ENCODE measurements around the gene KDF1. TPM values are rescaled to one million over a fixed set of nuclear protein-coding genes. Genes with fewer than 3 reads are reported as not detected.

The KDF1 gene
- total RNA-seq, 4 donors from 2014 or later: 13.2 to 40.1 (median 31.8) TPM

DNA sequence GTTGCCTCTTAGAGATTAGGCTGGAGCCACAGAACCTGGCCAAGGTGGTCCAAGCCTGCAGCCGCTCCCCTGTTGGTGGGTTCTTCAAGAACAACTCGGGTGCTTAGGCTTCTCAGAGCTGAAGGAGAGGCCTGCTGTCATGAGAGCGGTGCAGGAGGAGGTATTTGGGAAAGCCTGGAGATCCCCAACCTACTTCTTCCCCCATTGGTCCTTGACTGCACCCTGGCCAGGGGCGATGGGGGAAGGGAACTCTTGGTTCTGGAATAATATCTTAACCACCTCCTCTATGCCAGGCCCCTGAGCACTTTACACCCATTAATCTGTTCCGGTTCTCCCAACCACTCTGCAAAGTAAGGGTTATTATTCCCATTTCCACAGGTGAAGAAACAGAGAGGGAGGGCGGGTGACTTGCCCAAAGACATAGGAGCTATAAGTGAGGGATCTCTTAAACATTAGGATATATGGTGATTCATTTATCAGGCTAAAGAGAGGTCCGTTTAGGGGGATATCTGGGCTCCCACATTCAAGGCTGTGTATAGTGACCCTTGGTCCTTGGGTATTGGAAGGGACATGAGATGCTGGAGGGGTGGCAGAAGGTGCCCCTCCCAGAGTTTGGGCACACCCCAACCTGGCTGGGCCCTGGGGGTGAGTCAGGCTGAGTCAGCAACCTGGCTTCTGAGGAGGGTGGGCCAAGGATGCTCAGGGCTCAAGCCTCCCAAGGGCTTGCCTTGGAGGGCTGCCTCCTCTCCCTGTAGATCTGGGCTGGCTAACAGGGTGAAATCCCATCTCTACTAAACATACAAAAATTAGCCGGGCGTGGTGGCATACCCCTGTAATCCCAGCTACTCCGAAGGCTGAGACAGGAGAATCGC, 38.4 kb upstream of the KDF1 start:
- Histone ChIP-seq H3K9me3 (no peaks in the 10 kb centered on the region), H3K4me3 (no peak overlapping the region)
- no peak for DNase-seq

GRCh38 chr1:26996665-26997064, 36.4 kb upstream of the KDF1 start:
- Histone ChIP-seq H3K4me1 (peaks cover 0 to 45% (median 8%) of the 10 kb centered on the region in 4 donors), H3K9me3 (no peaks in the 10 kb centered on the region), H3K27ac (no peak overlapping the region), H3K36me3 (no peaks in the 10 kb centered on the region), H3K4me3 (no peak overlapping the region), H3K27me3 (peaks cover 0 to 7% of the 10 kb centered on the region in 2 donors)
- no peak for DNase-seq
- TF ChIP-seq CTCF (IDR thresholded peaks at IDR 0.05) (no peak), POLR2A (IDR thresholded peaks at IDR 0.05) (no peak)

More for the DNA sequence above, 38.4 kb upstream of the KDF1 start:
- Histone ChIP-seq H3K27me3 (no peaks in the 10 kb centered on the region), H3K27ac (peak overlapping the region; percentile 57 to 85 (median 68)), H3K36me3 (no peaks in the 10 kb centered on the region), H3K4me1 (peaks cover 0 to 34% (median 6%) of the 10 kb centered on the region in 4 donors)
- TF ChIP-seq CTCF (IDR thresholded peaks at IDR 0.05): no peak
- no peak for TF ChIP-seq POLR2A (IDR thresholded peaks at IDR 0.05)

GRCh38 chr1:26996024-26996423, 35.8 kb upstream of the KDF1 start:
- TF ChIP-seq POLR2A (IDR thresholded peaks at IDR 0.05) (no peak), CTCF (IDR thresholded peaks at IDR 0.05) (no peak)
- no peak for DNase-seq
- H3K36me3 ChIP-seq: no peaks in the 10 kb centered on the region
- H3K27ac ChIP-seq: no peak overlapping the region
- H3K4me1 ChIP-seq: peaks cover 0 to 43% (median 8%) of the 10 kb centered on the region in 4 donors
- H3K27me3 ChIP-seq: peaks cover 0 to 7% of the 10 kb centered on the region in 2 donors
- H3K4me3 ChIP-seq: no peak overlapping the region
- H3K9me3 ChIP-seq: no peaks in the 10 kb centered on the region

GRCh38 chr1:26994787-26995517, 34.7 kb upstream of the KDF1 start:
- Histone ChIP-seq H3K27ac (peak overlapping the region in 1 of 4 donors; percentile 6), H3K36me3 (no peaks in the 10 kb centered on the region), H3K27me3 (peaks cover 0 to 7% of the 10 kb centered on the region in 2 donors), H3K4me1 (peaks cover 0 to 39% (median 8%) of the 10 kb centered on the region in 4 donors), H3K4me3 (peak overlapping the region; percentile 42 to 85 (median 67)), H3K9me3 (no peaks in the 10 kb centered on the region)
- TF ChIP-seq POLR2A (IDR thresholded peaks at IDR 0.05) (no peak), CTCF (IDR thresholded peaks at IDR 0.05) (no peak)
- no peak for DNase-seq

DNA sequence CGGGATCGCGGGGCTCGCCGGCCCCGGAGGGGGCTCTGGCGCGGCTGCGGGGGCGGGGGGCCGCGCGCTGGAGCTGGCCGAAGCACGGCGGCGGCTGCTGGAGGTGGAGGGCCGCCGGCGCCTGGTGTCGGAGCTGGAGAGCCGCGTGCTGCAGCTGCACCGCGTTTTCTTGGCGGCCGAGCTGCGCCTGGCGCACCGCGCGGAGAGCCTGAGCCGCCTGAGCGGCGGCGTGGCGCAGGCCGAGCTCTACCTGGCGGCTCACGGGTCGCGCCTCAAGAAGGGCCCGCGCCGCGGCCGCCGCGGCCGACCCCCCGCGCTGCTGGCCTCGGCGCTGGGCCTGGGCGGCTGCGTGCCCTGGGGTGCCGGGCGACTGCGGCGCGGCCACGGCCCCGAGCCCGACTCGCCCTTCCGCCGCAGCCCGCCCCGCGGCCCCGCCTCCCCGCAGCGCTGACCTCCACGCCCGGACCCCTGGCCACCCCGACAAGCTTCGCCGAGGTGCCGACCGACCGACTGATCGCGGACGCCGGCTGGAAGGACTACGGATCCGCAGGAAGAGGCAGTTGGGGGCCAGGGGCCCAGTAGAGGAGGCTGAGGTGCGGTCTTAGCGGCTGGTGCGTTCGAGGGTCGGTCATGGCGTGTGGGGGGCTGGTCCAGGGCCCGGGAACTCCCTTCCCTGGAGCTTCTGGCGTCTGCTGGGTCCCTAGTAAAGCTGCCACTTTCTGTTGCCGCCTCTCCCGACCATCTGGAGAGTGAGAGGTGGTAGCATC, 33.9 kb upstream of the KDF1 start:
- peaks cover 0 to 7% of the 10 kb centered on the region in 2 donors for H3K27me3 ChIP-seq
- H3K4me1 ChIP-seq: peaks cover 0 to 37% (median 8%) of the 10 kb centered on the region in 4 donors
- peak overlapping the region; percentile 42 to 85 (median 67) for H3K4me3 ChIP-seq
- TF ChIP-seq POLR2A (IDR thresholded peaks at IDR 0.05) (no peak), CTCF (IDR thresholded peaks at IDR 0.05) (no peak)
- DNase-seq: no peak
- no peaks in the 10 kb centered on the region for H3K9me3 ChIP-seq
- H3K36me3 ChIP-seq: no peaks in the 10 kb centered on the region
- peak overlapping the region in 3 of 4 donors; percentile 30 to 74 (median 66) for H3K27ac ChIP-seq
